Ovary (tissue), 3 donors: ENCODE data around the gene CDK19.

Experiments used
- EP300 ChIP-seq: sonication (generic); formaldehyde crosslinking; IDR thresholded peaks from one replicate; pipeline ENCODE4 v1.6.1; 2017; ENCODE audit warnings: antibody characterized with exemption
- POLR2A ChIP-seq: fragments of 450-650 bp; IDR thresholded peaks from one replicate; pipeline ENCODE4 v1.6.1; 2017; ENCODE audit warnings: antibody characterized with exemption, mild to moderate bottlenecking, moderate library complexity
- TF ChIP-seq, protein P1 (sequence below), 3 donors: fragments of 450-650 bp in 2 of 3; fragments of 200-600 bp in 1 of 3; IDR thresholded peaks; one replicate each; pipeline versions ENCODE4 v1.5.1 to v1.8.0; 2016 to 2022; ENCODE audit warnings: antibody characterized with exemption in 3 of 3, mild to moderate bottlenecking in 1 of 3
- donor health status: DM: no; HTN: no; CAD: no.

- TF ChIP-seq POLR2A (no peak), EP300 (no peak)
- TF ChIP-seq, protein P1, sequence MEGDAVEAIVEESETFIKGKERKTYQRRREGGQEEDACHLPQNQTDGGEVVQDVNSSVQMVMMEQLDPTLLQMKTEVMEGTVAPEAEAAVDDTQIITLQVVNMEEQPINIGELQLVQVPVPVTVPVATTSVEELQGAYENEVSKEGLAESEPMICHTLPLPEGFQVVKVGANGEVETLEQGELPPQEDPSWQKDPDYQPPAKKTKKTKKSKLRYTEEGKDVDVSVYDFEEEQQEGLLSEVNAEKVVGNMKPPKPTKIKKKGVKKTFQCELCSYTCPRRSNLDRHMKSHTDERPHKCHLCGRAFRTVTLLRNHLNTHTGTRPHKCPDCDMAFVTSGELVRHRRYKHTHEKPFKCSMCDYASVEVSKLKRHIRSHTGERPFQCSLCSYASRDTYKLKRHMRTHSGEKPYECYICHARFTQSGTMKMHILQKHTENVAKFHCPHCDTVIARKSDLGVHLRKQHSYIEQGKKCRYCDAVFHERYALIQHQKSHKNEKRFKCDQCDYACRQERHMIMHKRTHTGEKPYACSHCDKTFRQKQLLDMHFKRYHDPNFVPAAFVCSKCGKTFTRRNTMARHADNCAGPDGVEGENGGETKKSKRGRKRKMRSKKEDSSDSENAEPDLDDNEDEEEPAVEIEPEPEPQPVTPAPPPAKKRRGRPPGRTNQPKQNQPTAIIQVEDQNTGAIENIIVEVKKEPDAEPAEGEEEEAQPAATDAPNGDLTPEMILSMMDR (IDR thresholded peaks at IDR 0.05), result no peak
Measured at GRCh38 chr6:110849781-110850180, 34.5 kb upstream of the CDK19 start.
